Smooth muscle cell (in vitro differentiated cells): ENCODE results near the gene KLK11. TPM values are rescaled to one million over a fixed set of nuclear protein-coding genes. Genes with fewer than 3 reads are reported as not detected.

ENCODE experiments used
- DNase-seq: peaks from one replicate; lab custom pipeline; 2025; ENCODE audit not compliant: unreplicated experiment; lab: John Stamatoyannopoulos, UW
- H2AFZ ChIP-seq: fragments of 200-600 bp; sonication (generic); 2 replicates; pipeline ENCODE4 v1.6.0; 2016; ENCODE audit warnings: antibody characterized with exemption, low read depth, mild to moderate bottlenecking
- H3F3A ChIP-seq: fragments of 200-600 bp; sonication (generic); 2 replicates; pipeline ENCODE4 v1.6.0; 2017; ENCODE audit warnings: antibody characterized with exemption, low read depth
- H3K27ac ChIP-seq: fragments of 200-600 bp; sonication (generic); 2 replicates; pipeline ENCODE4 v1.5.1; 2016; ENCODE audit warnings: low read depth, mild to moderate bottlenecking
- H3K27me3 ChIP-seq: fragments of 200-600 bp; sonication (generic); 2 replicates; pipeline ENCODE4 v1.6.1; 2016; ENCODE audit warnings: low read depth, mild to moderate bottlenecking
- H3K36me3 ChIP-seq: fragments of 200-600 bp; sonication (generic); 2 replicates; pipeline ENCODE4 v1.5.1; 2016; ENCODE audit warnings: low read depth
- H3K4me1 ChIP-seq: fragments of 200-600 bp; sonication (generic); 2 replicates; pipeline ENCODE4 v1.5.1; 2016; ENCODE audit warnings: low read depth
- H3K4me2 ChIP-seq: fragments of 200-600 bp; sonication (generic); 2 replicates; pipeline ENCODE4 v1.6.0; 2016; ENCODE audit warnings: mild to moderate bottlenecking
- H3K4me3 ChIP-seq: fragments of 200-600 bp; sonication (generic); 2 replicates; pipeline ENCODE4 v1.5.1; 2016; ENCODE audit warnings: mild to moderate bottlenecking
- H3K79me2 ChIP-seq: fragments of 200-600 bp; sonication (generic); 2 replicates; pipeline ENCODE4 v1.6.0; 2016; ENCODE audit warnings: low read depth, mild to moderate bottlenecking
- H3K9ac ChIP-seq: fragments of 200-600 bp; sonication (generic); 2 replicates; pipeline ENCODE4 v1.6.0; 2016; ENCODE audit warnings: low read depth
- H3K9me3 ChIP-seq: fragments of 200-600 bp; sonication (generic); replicated peaks from 2 replicates; pipeline ENCODE4 v1.5.1; 2016; ENCODE audit warnings: low read depth
- H4K20me1 ChIP-seq: fragments of 200-600 bp; sonication (generic); 2 replicates; pipeline ENCODE4 v1.6.0; 2016; ENCODE audit warnings: low read depth
- CTCF ChIP-seq: fragments of 200-600 bp; sonication (generic); IDR thresholded peaks from 2 replicates; pipeline ENCODE4 v1.5.1; 2017; ENCODE audit warnings: borderline replicate concordance, mild to moderate bottlenecking, antibody characterized with exemption; ENCODE audit not compliant: insufficient read depth, poor library complexity, severe bottlenecking
- WGBS: methylation state at CpG from one replicate; pipeline ENCODE4 v1.1.7; 2016; ENCODE audit warnings: low lambda C conversion rate; 5-methylcytosine and 5-hydroxymethylcytosine counted together
- polyA plus RNA-seq: library from polyadenylated mRNA; unstranded; fragments of >200 nt; fragmentation: Nextera tagmentation; extraction: Ambion mirVana; gene quantifications from 2 replicates; pipeline ENCODE4 v1.2.1, GENCODE V29; 2016
- total RNA-seq: library from RNA; depleted of rRNA; stranded (reverse); fragments of >200 nt; gene quantifications from 2 replicates; pipeline ENCODE4 v1.2.3, GENCODE V29; 2014

KLK11 gene
- total and polyA plus RNA-seq, 2 experiments from 2014 or later = 0.97 to 2.1 TPM

GRCh38 chr19:51007488-51007887 is 18.9 kb downstream of the KLK11 start:
- DNase-seq = no peak
- H3K9me3 ChIP-seq = no peaks in the 10 kb centered on the region
- H3K9ac ChIP-seq = no peak overlapping the region
- 93% methylated on average over 3 of the region's 3 CpGs for WGBS
- peaks cover 15% of the 10 kb centered on the region for H3K27me3 ChIP-seq
- no peaks in the 10 kb centered on the region for H3K79me2 ChIP-seq
- H3F3A ChIP-seq = no peaks in the 10 kb centered on the region
- no peak overlapping the region for H2AFZ ChIP-seq
- H3K4me2 ChIP-seq = no peak overlapping the region
- no peaks in the 10 kb centered on the region for H3K36me3 ChIP-seq
- no peak overlapping the region for H3K4me3 ChIP-seq
- no peak for TF ChIP-seq CTCF
- no peak overlapping the region for H3K27ac ChIP-seq
- H4K20me1 ChIP-seq = no peaks in the 10 kb centered on the region
- H3K4me1 ChIP-seq = no peaks in the 10 kb centered on the region

GRCh38 chr19:51006406-51006805 is 20.0 kb downstream of the KLK11 start:
- Histone ChIP-seq H3K36me3 (no peaks in the 10 kb centered on the region), H3K27ac (no peak overlapping the region), H3F3A (no peaks in the 10 kb centered on the region), H2AFZ (no peak overlapping the region), H3K4me1 (peaks cover 5% of the 10 kb centered on the region), H4K20me1 (no peaks in the 10 kb centered on the region), H3K9ac (no peak overlapping the region), H3K79me2 (no peaks in the 10 kb centered on the region), H3K27me3 (peaks cover 15% of the 10 kb centered on the region), H3K4me3 (no peak overlapping the region), H3K4me2 (no peak overlapping the region), H3K9me3 (no peaks in the 10 kb centered on the region)
- TF ChIP-seq CTCF = no peak
- 54% methylated on average over 8 of the region's 8 CpGs for WGBS
- no peak for DNase-seq

- 97% methylated on average over 1 of the region's 1 CpG for WGBS
- Histone ChIP-seq H3K27me3 (peaks cover 15% of the 10 kb centered on the region), H3K9me3 (no peaks in the 10 kb centered on the region), H2AFZ (no peak overlapping the region), H3F3A (no peaks in the 10 kb centered on the region), H3K79me2 (no peaks in the 10 kb centered on the region), H4K20me1 (no peaks in the 10 kb centered on the region), H3K36me3 (no peaks in the 10 kb centered on the region), H3K4me3 (no peak overlapping the region), H3K9ac (no peak overlapping the region), H3K4me2 (no peak overlapping the region), H3K4me1 (peaks cover 5% of the 10 kb centered on the region), H3K27ac (no peak overlapping the region)
- DNase-seq = no peak
- no peak for TF ChIP-seq CTCF
Measured at GRCh38 chr19:51005248-51005647, 21.2 kb downstream of the KLK11 start.

GRCh38 chr19:51003316-51003715 is 23.1 kb downstream of the KLK11 start:
- Histone ChIP-seq H3K36me3 (no peaks in the 10 kb centered on the region), H3K9ac (no peak overlapping the region), H3K4me1 (peaks cover 5% of the 10 kb centered on the region), H2AFZ (no peak overlapping the region), H3K27me3 (peaks cover 7% of the 10 kb centered on the region), H3K79me2 (no peaks in the 10 kb centered on the region), H3K27ac (no peak overlapping the region), H4K20me1 (no peaks in the 10 kb centered on the region), H3K4me3 (no peak overlapping the region), H3F3A (no peaks in the 10 kb centered on the region), H3K9me3 (no peaks in the 10 kb centered on the region), H3K4me2 (no peak overlapping the region)
- 82% methylated on average over 7 of the region's 7 CpGs for WGBS
- DNase-seq = no peak
- no peak for TF ChIP-seq CTCF
